ENCODE measurements around the gene PKP3. TPM values are rescaled to one million over a fixed set of nuclear protein-coding genes. Genes with fewer than 3 reads are reported as not detected.
A peak's percentile ranks its signal among the peaks of the same experiment; 100 is the strongest.

The PKP3 gene
- total RNA-seq, 2 donors from 2014 or later: 0.12 TPM; not detected in 1

DNA sequence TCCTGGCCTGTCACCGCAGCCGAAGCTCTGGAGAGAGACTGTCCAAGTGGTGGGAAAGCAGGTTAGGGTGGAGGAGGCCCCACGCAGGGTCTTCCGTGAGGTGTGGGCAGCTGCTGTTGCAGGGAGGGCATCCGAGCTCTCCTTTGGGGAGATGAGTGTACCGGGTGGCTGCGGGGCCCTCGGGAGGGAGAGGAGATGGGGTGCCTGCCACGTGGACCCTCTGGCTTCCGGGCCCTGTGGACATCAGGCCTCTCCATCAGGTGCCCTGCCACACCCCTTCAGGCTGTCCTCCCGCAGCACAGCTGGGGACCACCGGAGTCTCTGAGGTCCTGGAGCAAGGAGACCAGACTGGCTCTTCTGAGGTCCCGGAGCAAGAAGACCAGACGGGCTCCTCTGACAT lies 57.7 kb downstream of the PKP3 start:
- no peaks in the 10 kb centered on the region for H3K9me3 Mint-ChIP-seq
- no peak for DNase-seq (ENCODE audit: low spot score in 2 of 2)
- peak overlapping the region in 1 of 2 donors; percentile 90 for H3K27ac Mint-ChIP-seq
- peaks cover 8 to 12% of the 10 kb centered on the region in 2 donors for H3K36me3 Mint-ChIP-seq
- ATAC-seq: no peak

DNA sequence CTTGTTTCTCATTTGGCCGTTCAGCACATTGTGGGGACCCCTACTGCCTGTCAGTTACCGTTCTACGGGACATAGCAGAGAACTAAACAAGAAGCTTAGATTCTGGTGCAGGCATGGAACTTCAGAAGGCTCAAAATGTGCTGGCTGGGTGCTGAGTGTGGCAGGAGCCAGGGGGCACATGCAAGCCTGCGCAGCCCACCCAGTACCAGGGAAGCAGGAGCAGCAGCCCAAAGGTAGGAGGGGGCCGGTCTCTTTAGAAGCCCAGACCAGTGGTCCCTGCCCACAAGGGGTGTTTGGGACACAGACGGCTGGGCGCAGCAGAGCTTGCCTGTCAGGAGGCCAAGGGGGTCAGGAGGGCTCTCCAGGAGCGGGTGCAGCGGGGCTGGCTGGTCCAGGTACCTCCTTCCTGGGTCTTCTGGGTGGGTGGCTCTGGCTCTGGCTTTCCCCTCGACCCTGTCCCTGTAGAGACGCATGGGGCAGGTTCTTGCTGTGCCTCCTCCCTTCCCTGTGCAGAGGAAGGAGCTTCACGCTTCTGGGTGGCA lies 58.3 kb downstream of the PKP3 start:
- ATAC-seq: no peak
- no peak for DNase-seq (ENCODE audit: low spot score in 2 of 2)
- Mint-ChIP-seq H3K9me3 (no peaks in the 10 kb centered on the region), H3K36me3 (peaks cover 8 to 12% of the 10 kb centered on the region in 2 donors), H3K27ac (no peak overlapping the region)

DNA sequence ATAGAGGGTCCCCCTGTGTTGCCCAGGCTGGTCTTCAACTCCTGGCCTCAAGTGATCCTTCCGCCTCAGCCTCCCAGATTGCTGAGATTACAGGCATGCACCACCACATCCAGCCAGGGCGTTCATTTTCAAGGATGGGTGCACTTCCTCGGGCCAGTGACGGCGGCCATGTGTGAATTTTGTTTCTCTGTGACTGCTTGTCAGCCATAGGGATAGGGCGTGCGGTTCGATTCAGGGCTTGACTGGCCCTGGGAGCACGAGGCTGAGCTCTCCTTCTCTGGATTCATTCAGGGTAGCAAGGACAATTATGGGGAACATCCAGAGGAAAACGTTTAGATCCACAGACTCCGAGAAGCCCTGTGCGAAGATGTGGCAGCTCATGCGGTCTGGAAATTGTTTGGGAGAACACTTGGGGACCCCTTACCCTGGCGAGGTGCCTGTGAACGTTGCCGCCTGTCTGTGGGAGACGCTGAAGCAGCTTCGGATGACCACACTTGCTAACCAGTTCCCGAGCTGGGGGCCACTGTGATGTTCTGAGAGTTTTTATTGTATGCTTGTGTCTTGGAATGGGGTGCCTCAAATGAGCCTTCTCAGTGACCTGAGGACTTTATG lies 59.0 kb downstream of the PKP3 start:
- H3K27ac Mint-ChIP-seq: no peak overlapping the region

DNA sequence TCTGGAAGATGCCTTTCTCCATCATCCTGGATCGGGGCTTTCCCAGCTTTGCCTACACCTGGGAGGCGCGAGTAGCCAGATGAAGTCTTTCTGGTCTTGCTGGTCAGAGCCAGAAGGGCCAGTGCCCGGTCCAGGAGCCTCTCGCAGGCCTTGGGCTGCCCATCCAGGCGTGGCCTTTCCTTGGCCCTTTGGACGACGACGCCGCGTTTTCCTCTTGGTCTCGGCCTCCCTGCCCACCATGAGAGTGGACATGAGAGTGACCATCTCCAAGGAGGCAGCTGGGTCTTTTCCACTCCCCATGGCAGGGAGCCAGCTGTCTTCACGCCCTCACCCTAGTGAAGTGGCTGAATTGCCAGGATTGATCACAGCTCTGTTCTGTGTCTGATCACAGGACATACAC lies 59.6 kb downstream of the PKP3 start:
- peaks cover 8 to 12% of the 10 kb centered on the region in 2 donors for H3K36me3 Mint-ChIP-seq
- ATAC-seq: no peak
- DNase-seq (ENCODE audit: low spot score in 2 of 2): no peak
- no peak overlapping the region for H3K27ac Mint-ChIP-seq
- no peaks in the 10 kb centered on the region for H3K9me3 Mint-ChIP-seq

More for the DNA sequence above, 59.0 kb downstream of the PKP3 start:
- Mint-ChIP-seq H3K36me3 (peaks cover 8 to 12% of the 10 kb centered on the region in 2 donors), H3K9me3 (no peaks in the 10 kb centered on the region)
- ATAC-seq (no peak), DNase-seq (ENCODE audit: low spot score in 2 of 2) (no peak)

DNA sequence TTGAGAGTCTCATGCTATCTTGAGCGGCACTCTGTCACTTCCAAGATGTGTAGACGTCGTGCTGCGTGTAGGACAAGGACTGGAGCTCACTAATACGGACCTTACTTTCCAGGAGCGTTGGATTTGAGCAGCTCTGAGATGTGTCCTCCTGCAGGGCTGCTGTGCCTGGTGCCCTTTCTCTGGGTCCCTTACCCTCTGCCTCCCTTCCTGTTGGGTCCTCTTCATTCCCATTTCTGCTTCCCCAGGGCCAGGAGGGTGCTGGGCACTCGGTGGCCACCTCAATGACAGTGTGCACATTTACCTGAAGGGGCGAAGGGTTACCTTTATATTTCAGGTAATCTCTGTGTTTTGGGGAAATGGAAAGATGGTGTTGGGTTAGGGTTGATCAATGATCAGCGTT lies 60.0 kb downstream of the PKP3 start:
- Mint-ChIP-seq H3K27ac (no peak overlapping the region), H3K36me3 (peaks cover 8 to 12% of the 10 kb centered on the region in 2 donors), H3K9me3 (no peaks in the 10 kb centered on the region)
- no peak for ATAC-seq
- DNase-seq (ENCODE audit: low spot score in 2 of 2): no peak

Other genes with a start within 250 kb of the PKP3 start
- gene SCGB1C1, start 201.1 kb upstream of the PKP3 start, total RNA-seq: under 1 TPM in 1 of 2 donors, not detected in 1; 0.64 TPM
- 10 to 100 TPM; 53.3 to 81.6 TPM for gene BET1L, start 186.8 kb upstream of the PKP3 start, total RNA-seq
- 100 to 1,000 TPM; 110 to 179 TPM for gene RIC8A, start 186.5 kb upstream of the PKP3 start, total RNA-seq
- 10 to 100 TPM; 11.7 to 38.7 TPM for gene SIRT3, start 157.9 kb upstream of the PKP3 start, total RNA-seq
- gene PSMD13, start 157.2 kb upstream of the PKP3 start, total RNA-seq: 100 to 1,000 TPM; 196 to 273 TPM
- gene NLRP6, start 115.8 kb upstream of the PKP3 start, total RNA-seq: 1 to 10 TPM in 1 of 2 donors, under 1 TPM in 1; 0.88 to 2.5 TPM
- 100 to 1,000 TPM in 1 of 2 donors, 10 to 100 TPM in 1; 97.8 to 695 TPM for gene PGGHG, start 105.1 kb upstream of the PKP3 start, total RNA-seq
- not detected for gene IFITM5, start 94.7 kb upstream of the PKP3 start, total RNA-seq
- gene IFITM2, start 86.4 kb upstream of the PKP3 start, total RNA-seq: 100 to 1,000 TPM; 385 to 785 TPM
- 100 to 1,000 TPM in 1 of 2 donors, 10 to 100 TPM in 1; 91.3 to 436 TPM for gene IFITM1, start 80.2 kb upstream of the PKP3 start, total RNA-seq
- gene IFITM3, start 73.3 kb upstream of the PKP3 start, total RNA-seq: 100 to 1,000 TPM in 1 of 2 donors, 10 to 100 TPM in 1; 51.8 to 139 TPM
- gene B4GALNT4, start 24.7 kb upstream of the PKP3 start, total RNA-seq: 10 to 100 TPM in 1 of 2 donors, 1 to 10 TPM in 1; 6.6 to 13.6 TPM
- gene SIGIRR, start 20.8 kb downstream of the PKP3 start, total RNA-seq: 10 to 100 TPM; 63.8 to 80.8 TPM
- gene ANO9, start 47.8 kb downstream of the PKP3 start, total RNA-seq: 10 to 100 TPM; 61.2 to 69.3 TPM
- gene PTDSS2, start 56.1 kb downstream of the PKP3 start, total RNA-seq: 10 to 100 TPM; 23.6 to 23.8 TPM
- 10 to 100 TPM; 90.9 to 98.0 TPM for gene RNH1, start 113.0 kb downstream of the PKP3 start, total RNA-seq
- 10 to 100 TPM; 29.9 to 38.6 TPM for gene HRAS, start 141.4 kb downstream of the PKP3 start, total RNA-seq
- 1 to 10 TPM; 1.7 to 2.8 TPM for gene LRRC56, start 143.3 kb downstream of the PKP3 start, total RNA-seq
- gene LMNTD2, start 166.5 kb downstream of the PKP3 start, total RNA-seq: 1 to 10 TPM; 5.1 to 5.8 TPM
- gene RASSF7, start 166.8 kb downstream of the PKP3 start, total RNA-seq: 10 to 100 TPM; 13.3 to 17.5 TPM
- gene PHRF1, start 182.3 kb downstream of the PKP3 start, total RNA-seq: 10 to 100 TPM; 37.3 to 47.1 TPM
- gene IRF7, start 221.7 kb downstream of the PKP3 start, total RNA-seq: 100 to 1,000 TPM in 1 of 2 donors, 10 to 100 TPM in 1; 25.3 to 104 TPM
- not detected for gene CDHR5, start 230.7 kb downstream of the PKP3 start, total RNA-seq
- not detected for gene SCT, start 233.0 kb downstream of the PKP3 start, total RNA-seq
- gene DRD4, start 243.1 kb downstream of the PKP3 start, total RNA-seq: 1 to 10 TPM in 1 of 2 donors, under 1 TPM in 1; 0.60 to 5.6 TPM